Ovary (tissue), 3 donors: ENCODE results near the gene INO80.

Experiments used
- POLR2A ChIP-seq: fragments of 450-650 bp; IDR thresholded peaks from one replicate; pipeline ENCODE4 v1.6.1; 2017; ENCODE audit warnings: antibody characterized with exemption, mild to moderate bottlenecking, moderate library complexity
- TF ChIP-seq, protein P1 (sequence below), 3 donors: fragments of 450-650 bp in 2 of 3; fragments of 200-600 bp in 1 of 3; IDR thresholded peaks; one replicate each; pipeline versions ENCODE4 v1.5.1 to v1.8.0; 2016 to 2022; ENCODE audit warnings: antibody characterized with exemption in 3 of 3, mild to moderate bottlenecking in 1 of 3
- donor health status: DM: no; HTN: no; CAD: no.

DNA sequence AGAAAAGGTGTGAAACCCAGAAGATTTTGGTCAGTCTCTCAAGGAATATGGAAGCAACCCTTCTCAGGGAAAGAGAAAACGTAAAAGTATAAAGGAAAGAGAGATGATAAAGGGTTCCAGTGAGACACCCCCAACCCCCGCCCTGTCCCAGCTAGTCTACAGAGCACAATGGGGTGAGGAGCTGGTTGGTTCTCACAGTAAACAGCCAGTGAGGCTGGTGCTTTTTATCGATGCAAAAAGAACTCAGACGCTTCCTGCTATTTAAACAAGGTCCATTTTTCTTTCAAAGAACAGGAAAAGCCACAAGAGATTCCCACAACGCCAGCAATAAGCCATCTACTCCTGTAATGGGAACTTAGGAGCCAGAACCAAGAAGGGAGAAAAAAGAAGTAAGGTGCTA lies 96.9 kb downstream of the INO80 start:
- TF ChIP-seq, protein P1, sequence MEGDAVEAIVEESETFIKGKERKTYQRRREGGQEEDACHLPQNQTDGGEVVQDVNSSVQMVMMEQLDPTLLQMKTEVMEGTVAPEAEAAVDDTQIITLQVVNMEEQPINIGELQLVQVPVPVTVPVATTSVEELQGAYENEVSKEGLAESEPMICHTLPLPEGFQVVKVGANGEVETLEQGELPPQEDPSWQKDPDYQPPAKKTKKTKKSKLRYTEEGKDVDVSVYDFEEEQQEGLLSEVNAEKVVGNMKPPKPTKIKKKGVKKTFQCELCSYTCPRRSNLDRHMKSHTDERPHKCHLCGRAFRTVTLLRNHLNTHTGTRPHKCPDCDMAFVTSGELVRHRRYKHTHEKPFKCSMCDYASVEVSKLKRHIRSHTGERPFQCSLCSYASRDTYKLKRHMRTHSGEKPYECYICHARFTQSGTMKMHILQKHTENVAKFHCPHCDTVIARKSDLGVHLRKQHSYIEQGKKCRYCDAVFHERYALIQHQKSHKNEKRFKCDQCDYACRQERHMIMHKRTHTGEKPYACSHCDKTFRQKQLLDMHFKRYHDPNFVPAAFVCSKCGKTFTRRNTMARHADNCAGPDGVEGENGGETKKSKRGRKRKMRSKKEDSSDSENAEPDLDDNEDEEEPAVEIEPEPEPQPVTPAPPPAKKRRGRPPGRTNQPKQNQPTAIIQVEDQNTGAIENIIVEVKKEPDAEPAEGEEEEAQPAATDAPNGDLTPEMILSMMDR (IDR thresholded peaks at IDR 0.05) = no peak
- no peak for TF ChIP-seq POLR2A
